Fibroblast of lung (primary cell): Measurements from ENCODE around the gene RNF150.

Experiments
- CTCF ChIP-seq, 2 donors: IDR thresholded peaks in 1 of 2; conservative IDR thresholded peaks in 1 of 2; 1 replicate in 1 of 2; 2 replicates in 1 of 2; pipeline ENCODE4 v1.5.1; 2011 to 2012; ENCODE audit warnings: low read length in 2 of 2, control low read depth in 1 of 2, inconsistent platforms in 1 of 2, low read depth in 1 of 2, mild to moderate bottlenecking in 1 of 2
- EZH2 ChIP-seq: IDR thresholded peaks from 2 replicates; pipeline ENCODE4 v1.5.1; 2012; ENCODE audit warnings: low read length, control low read depth, mild to moderate bottlenecking; ENCODE audit errors: missing control alignments

- TF ChIP-seq CTCF (conservative IDR thresholded peaks at IDR 0.05 in 1 of 2, IDR thresholded peaks at IDR 0.05 in 1 of 2; ENCODE audit: low read depth in 1 of 2, low read length in 2 of 2) (no peak), EZH2 (no peak)
Measured at GRCh38 chr4:141062651-141063050, 70.6 kb downstream of the RNF150 start.
